ENCODE measurements around the gene SUSD6.
"Not testable (repeated sequence)": the region's sequence is repeated elsewhere in the genome, so short reads cannot be mapped to it uniquely, and the experiment has no call there.

The SUSD6 gene

GRCh38 chr14:69711065-69711464, 99.7 kb downstream of the SUSD6 start:
- Mint-ChIP-seq H3K27ac (peak overlapping the region in 1 of 2 donors; percentile 51), H3K27me3 (no peaks in the 10 kb centered on the region), H3K9me3 (no peaks in the 10 kb centered on the region), H3K4me3 (no peak overlapping the region), H3K4me1 (peaks cover 58% of the 10 kb centered on the region)
- ATAC-seq (no peak), DNase-seq (no peak)

GRCh38 chr14:69711477-69711876, 100.1 kb downstream of the SUSD6 start:
- Mint-ChIP-seq H3K4me3 (no peak overlapping the region), H3K27me3 (no peaks in the 10 kb centered on the region), H3K9me3 (no peaks in the 10 kb centered on the region), H3K4me1 (peaks cover 62% of the 10 kb centered on the region), H3K27ac (peak overlapping the region; percentile 12 to 51)
- ATAC-seq (no peak), DNase-seq (no peak)

GRCh38 chr14:69711881-69712560, 100.6 kb downstream of the SUSD6 start:
- H3K27ac Mint-ChIP-seq, result peak overlapping the region; percentile 12 to 88
- DNase-seq, result no peak
- no peaks in the 10 kb centered on the region for H3K27me3 Mint-ChIP-seq
- H3K9me3 Mint-ChIP-seq, result no peaks in the 10 kb centered on the region
- H3K4me1 Mint-ChIP-seq, result peaks cover 68% of the 10 kb centered on the region
- ATAC-seq, result no peak
- no peak overlapping the region for H3K4me3 Mint-ChIP-seq

- Mint-ChIP-seq H3K4me3 (no peak overlapping the region), H3K9me3 (no peaks in the 10 kb centered on the region), H3K27me3 (no peaks in the 10 kb centered on the region), H3K27ac (peak overlapping the region; percentile 82 to 88), H3K4me1 (peaks cover 70% of the 10 kb centered on the region)
- DNase-seq (no peak), ATAC-seq (no peak)
These were observed 101.2 kb downstream of the SUSD6 start for GRCh38 chr14:69712599-69713088.

- H3K9me3 Mint-ChIP-seq, result no peaks in the 10 kb centered on the region
- ATAC-seq, result no peak
- H3K27ac Mint-ChIP-seq, result peak overlapping the region in 1 of 2 donors; percentile 82
- peaks cover 70% of the 10 kb centered on the region for H3K4me1 Mint-ChIP-seq
- no peaks in the 10 kb centered on the region for H3K27me3 Mint-ChIP-seq
- DNase-seq, result no peak
- H3K4me3 Mint-ChIP-seq, result no peak overlapping the region
These were observed 101.9 kb downstream of the SUSD6 start for GRCh38 chr14:69713209-69713781.

- H3K27ac Mint-ChIP-seq, result peak overlapping the region in 1 of 2 donors; percentile 50
- H3K27me3 Mint-ChIP-seq, result no peaks in the 10 kb centered on the region
- H3K4me1 Mint-ChIP-seq, result peaks cover 63% of the 10 kb centered on the region
- ATAC-seq, result no peak
- no peak for DNase-seq
- H3K4me3 Mint-ChIP-seq, result no peak overlapping the region
- H3K9me3 Mint-ChIP-seq, result no peaks in the 10 kb centered on the region
These were observed 102.7 kb downstream of the SUSD6 start for GRCh38 chr14:69713993-69714679.

- no peaks in the 10 kb centered on the region for H3K9me3 Mint-ChIP-seq
- ATAC-seq, result peak; percentile 51
- H3K27ac Mint-ChIP-seq, result peak overlapping the region; percentile 23 to 81
- no peaks in the 10 kb centered on the region for H3K27me3 Mint-ChIP-seq
- H3K4me3 Mint-ChIP-seq, result peak overlapping the region; percentile 19 to 51
- H3K4me1 Mint-ChIP-seq, result peaks cover 53% of the 10 kb centered on the region
- no peak for DNase-seq
These were observed 104.5 kb downstream of the SUSD6 start for GRCh38 chr14:69715725-69716477.

- DNase-seq (peak; percentile 36 to 82), ATAC-seq (peak; percentile 93)
- no peaks in the 10 kb centered on the region for H3K27me3 Mint-ChIP-seq
- peak overlapping the region; percentile 4 to 51 for H3K4me3 Mint-ChIP-seq
- H3K27ac Mint-ChIP-seq, result peak overlapping the region; percentile 23 to 91
- no peaks in the 10 kb centered on the region for H3K9me3 Mint-ChIP-seq
- H3K4me1 Mint-ChIP-seq, result peaks cover 46% of the 10 kb centered on the region
These were observed 105.2 kb downstream of the SUSD6 start for GRCh38 chr14:69716478-69717187.

GRCh38 chr14:69718614-69719013, 107.2 kb downstream of the SUSD6 start:
- not testable (repeated sequence) for H3K27me3 Mint-ChIP-seq, H3K9me3 Mint-ChIP-seq, H3K27ac Mint-ChIP-seq, DNase-seq, ATAC-seq, H3K4me3 Mint-ChIP-seq
- H3K4me1 Mint-ChIP-seq, result peaks cover 26% of the 10 kb centered on the region

GRCh38 chr14:69719501-69719951, 108.1 kb downstream of the SUSD6 start:
- no peak overlapping the region for H3K4me3 Mint-ChIP-seq
- ATAC-seq, result no peak
- DNase-seq, result no peak
- H3K9me3 Mint-ChIP-seq, result no peaks in the 10 kb centered on the region
- no peak overlapping the region for H3K27ac Mint-ChIP-seq
- peaks cover 25% of the 10 kb centered on the region for H3K4me1 Mint-ChIP-seq
- H3K27me3 Mint-ChIP-seq, result no peaks in the 10 kb centered on the region

- peaks cover 14% of the 10 kb centered on the region for H3K4me1 Mint-ChIP-seq
- no peak for ATAC-seq
- H3K9me3 Mint-ChIP-seq, result no peaks in the 10 kb centered on the region
- H3K27ac Mint-ChIP-seq, result no peak overlapping the region
- peaks cover 8% of the 10 kb centered on the region for H3K27me3 Mint-ChIP-seq
- no peak overlapping the region for H3K4me3 Mint-ChIP-seq
- no peak for DNase-seq
These were observed 109.5 kb downstream of the SUSD6 start for GRCh38 chr14:69720912-69721311.

- peaks cover 10% of the 10 kb centered on the region for H3K27me3 Mint-ChIP-seq
- peak; percentile 83 to 85 for DNase-seq
- no peaks in the 10 kb centered on the region for H3K9me3 Mint-ChIP-seq
- H3K4me1 Mint-ChIP-seq, result peaks cover 27% of the 10 kb centered on the region
- peak overlapping the region; percentile 71 to 75 for H3K4me3 Mint-ChIP-seq
- ATAC-seq, result peak; percentile 94
- H3K27ac Mint-ChIP-seq, result peak overlapping the region in 1 of 2 donors; percentile 64
These were observed 115.5 kb downstream of the SUSD6 start for GRCh38 chr14:69726761-69727511.

- ATAC-seq, result no peak
- Mint-ChIP-seq H3K4me3 (no peak overlapping the region), H3K27ac (no peak overlapping the region), H3K4me1 (peaks cover 27% of the 10 kb centered on the region), H3K9me3 (no peaks in the 10 kb centered on the region), H3K27me3 (peaks cover 10% of the 10 kb centered on the region)
- no peak for DNase-seq
These were observed 116.5 kb downstream of the SUSD6 start for GRCh38 chr14:69727860-69728259.

- H3K27ac Mint-ChIP-seq, result not testable (repeated sequence)
These were observed 120.7 kb downstream of the SUSD6 start for GRCh38 chr14:69731919-69732598.

More at GRCh38 chr14:69731919-69732598, 120.7 kb downstream of the SUSD6 start:
- not testable (repeated sequence) for DNase-seq, ATAC-seq, H3K9me3 Mint-ChIP-seq, H3K4me3 Mint-ChIP-seq
- Mint-ChIP-seq H3K4me1 (peaks cover 14% of the 10 kb centered on the region), H3K27me3 (peaks cover 24% of the 10 kb centered on the region)
